SK-N-SH (cell line): Measurements from ENCODE around the gene NRDE2. TPM values are rescaled to one million over a fixed set of nuclear protein-coding genes. Genes with fewer than 3 reads are reported as not detected.

Experiments
- CTCF ChIA-PET: fragments of 300-600, 350-600 bp; formaldehyde crosslinking; extraction: SDS; loops from one replicate; lab custom pipeline; 2021; lab: Yijun Ruan, JAX
- POLR2A ChIA-PET: fragments of 350-600 bp; sonication (Branson Sonifier 250); formaldehyde crosslinking; extraction: SDS; loops from one replicate; lab custom pipeline; 2020; ENCODE audit warnings: antibody characterized with exemption, inconsistent platforms; lab: Yijun Ruan, JAX
- DNase-seq: peaks from one replicate; pipeline ENCODE4 v3.0.0; 2012
- H2AFZ ChIP-seq: fragments of 200-600 bp; sonication (generic); 2 replicates; pipeline ENCODE4 v1.8.1; 2016; ENCODE audit warnings: antibody characterized with exemption, mild to moderate bottlenecking, low read depth
- H3F3A ChIP-seq: fragments of 200-600 bp; sonication (generic); replicated peaks from 2 replicates; pipeline ENCODE3; 2016; ENCODE audit warnings: antibody characterized with exemption, mild to moderate bottlenecking; ENCODE audit not compliant: insufficient read depth
- H3K27ac ChIP-seq, 2 experiments: fragments of 200-500 bp in 1 of 2; fragments of 200-600 bp in 1 of 2; sonication (Bioruptor generic) in 1 of 2; sonication (generic), shearing (Covaris generic) in 1 of 2; 2 replicates each; pipeline versions ENCODE4 v1.5.1 to v1.6.1; 2014 to 2016; ENCODE audit warnings: low read depth in 2 of 2, inconsistent platforms in 1 of 2, low read length in 1 of 2, mild to moderate bottlenecking in 1 of 2, mixed read lengths in 1 of 2
- H3K27me3 ChIP-seq: fragments of 200-600 bp; sonication (generic), shearing (Covaris generic); 2 replicates; pipeline ENCODE4 v1.6.1; 2016; ENCODE audit warnings: mixed run types; ENCODE audit not compliant: insufficient read depth
- H3K36me3 ChIP-seq, 2 experiments: fragments of 200-500 bp in 1 of 2; fragments of 200-600 bp in 1 of 2; sonication (Bioruptor generic) in 1 of 2; sonication (generic) in 1 of 2; replicated peaks in 1 of 2; 2 replicates each; pipeline versions ENCODE3 to v1.5.1; 2014 to 2016; ENCODE audit warnings: low read length in 1 of 2, mild to moderate bottlenecking in 1 of 2; ENCODE audit not compliant: insufficient read depth in 2 of 2, control insufficient read depth in 1 of 2
- H3K4me1 ChIP-seq, 2 experiments: fragments of 200-500 bp in 1 of 2; fragments of 200-600 bp in 1 of 2; sonication (Bioruptor generic) in 1 of 2; sonication (generic), shearing (Covaris generic) in 1 of 2; 2 replicates each; pipeline versions ENCODE4 v1.5.1 to v1.6.1; 2014 to 2016; ENCODE audit warnings: low read depth in 1 of 2, low read length in 1 of 2, mixed run types in 1 of 2; ENCODE audit not compliant: insufficient read depth in 2 of 2, control insufficient read depth in 1 of 2
- H3K4me2 ChIP-seq: fragments of 200-600 bp; sonication (generic), shearing (Covaris generic); 2 replicates; pipeline ENCODE4 v1.6.1; 2017; ENCODE audit warnings: mixed run types
- H3K4me3 ChIP-seq, 2 experiments: fragments of 200-500 bp in 1 of 2; fragments of 200-600 bp in 1 of 2; sonication (Bioruptor generic) in 1 of 2; sonication (generic), shearing (Covaris generic) in 1 of 2; 2 replicates each; pipeline versions ENCODE4 v1.5.1 to v1.8.1; 2014 to 2016; ENCODE audit warnings: low read depth in 2 of 2, inconsistent platforms in 1 of 2, low read length in 1 of 2, mild to moderate bottlenecking in 1 of 2, mixed read lengths in 1 of 2, moderate library complexity in 1 of 2
- H3K79me2 ChIP-seq: fragments of 200-600 bp; sonication (generic); 2 replicates; pipeline ENCODE4 v1.8.1; 2017; ENCODE audit warnings: mild to moderate bottlenecking; ENCODE audit not compliant: insufficient read depth
- H3K9ac ChIP-seq: fragments of 200-600 bp; sonication (generic); 2 replicates; pipeline ENCODE4 v1.6.1; 2017; ENCODE audit warnings: mixed run types
- H3K9me2 ChIP-seq: fragments of 200-600 bp; sonication (generic); 2 replicates; pipeline ENCODE4 v1.6.1; 2017; ENCODE audit warnings: mixed run types
- H3K9me3 ChIP-seq: fragments of 200-600 bp; sonication (generic); 2 replicates; pipeline ENCODE4 v1.6.1; 2017; ENCODE audit warnings: mixed run types, mild to moderate bottlenecking, moderate library complexity
- H4K20me1 ChIP-seq: fragments of 200-600 bp; sonication (generic); 2 replicates; pipeline ENCODE4 v1.6.1; 2017; ENCODE audit warnings: mild to moderate bottlenecking, mixed run types; ENCODE audit not compliant: insufficient read depth
- ELF1 ChIP-seq: IDR thresholded peaks from 2 replicates; pipeline ENCODE4 v1.4.0; 2012
- EZH2phosphoT487 ChIP-seq: fragments of 200-600 bp; sonication (generic); IDR thresholded peaks from 2 replicates; pipeline ENCODE4 v1.6.1; 2017; ENCODE audit warnings: low read depth, mixed run types, mild to moderate bottlenecking, antibody characterized with exemption, moderate library complexity, borderline replicate concordance
- FOSL2 ChIP-seq: IDR thresholded peaks from 2 replicates; pipeline ENCODE4 v1.4.0; 2012; ENCODE audit warnings: low read depth, mild to moderate bottlenecking, moderate library complexity, borderline replicate concordance
- FOXJ3 ChIP-seq: sonication (generic); formaldehyde crosslinking; IDR thresholded peaks from 2 replicates; pipeline ENCODE4 v1.5.1; 2020; ENCODE audit warnings: mild to moderate bottlenecking, missing genetic modification reagents
- GABPA ChIP-seq: IDR thresholded peaks from 2 replicates; pipeline ENCODE4 v1.4.0; 2012; ENCODE audit warnings: low read depth, mild to moderate bottlenecking
- GATA2 ChIP-seq: sonication (generic); formaldehyde crosslinking; IDR thresholded peaks from 2 replicates; pipeline ENCODE4 v1.5.0; 2020; ENCODE audit warnings: mild to moderate bottlenecking, missing genetic modification reagents
- IRF3 ChIP-seq: fragments of 150-350 bp; IDR thresholded peaks from 2 replicates; pipeline ENCODE4 v1.6.1; 2016; ENCODE audit warnings: mild to moderate bottlenecking, low read depth, low read length
- JUND ChIP-seq: IDR thresholded peaks from 2 replicates; pipeline ENCODE4 v1.4.0; 2012
- MAX ChIP-seq: IDR thresholded peaks from 2 replicates; pipeline ENCODE4 v1.4.0; 2012; ENCODE audit warnings: low read depth
- PBX3 ChIP-seq: IDR thresholded peaks from 2 replicates; pipeline ENCODE4; 2012
- POLR2AphosphoS5 ChIP-seq: IDR thresholded peaks from 2 replicates; pipeline ENCODE4 v1.6.1; 2012; ENCODE audit warnings: low read depth, low read length
- RAD21 ChIP-seq: IDR thresholded peaks from 2 replicates; pipeline ENCODE4 v1.6.1; 2012; ENCODE audit warnings: mild to moderate bottlenecking, low read length
- TCF12 ChIP-seq: IDR thresholded peaks from 2 replicates; pipeline ENCODE4 v1.4.0; 2012
- TEAD4 ChIP-seq: IDR thresholded peaks from 2 replicates; pipeline ENCODE4 v1.4.0; 2012; ENCODE audit warnings: mild to moderate bottlenecking, borderline replicate concordance; ENCODE audit not compliant: insufficient read depth
- YY1 ChIP-seq: IDR thresholded peaks from 2 replicates; pipeline ENCODE4 v1.4.0; 2012; ENCODE audit warnings: low read depth, mild to moderate bottlenecking
- ZBTB33 ChIP-seq: IDR thresholded peaks from 2 replicates; pipeline ENCODE4 v1.4.0; 2012; ENCODE audit warnings: low read depth, borderline replicate concordance
- WGBS: methylation state at CpG from one replicate; pipeline ENCODE4 v1.1.6; 2017; ENCODE audit warnings: low lambda C conversion rate; 5-methylcytosine and 5-hydroxymethylcytosine counted together
- polyA plus RNA-seq, 3 experiments: library from polyadenylated mRNA; depleted of rRNA; stranded (reverse); fragments of >200 nt; gene quantifications; 2 replicates each; pipeline ENCODE4 v1.2.3, GENCODE V29; 2012

The NRDE2 gene
- polyA plus RNA-seq, 1 of the 3 experiments (the other 2 are of a cell fraction): 11.3 TPM

GRCh38 chr14:90274019-90274418 lies 57.7 kb downstream of the NRDE2 start:
- Histone ChIP-seq H3K79me2 (no peaks in the 10 kb centered on the region), H3K9me3 (no peaks in the 10 kb centered on the region), H3K4me1 (0 out of 4 replicates have a peak, but pooled peaks cover 0 to 8% of the 10 kb centered on the region in 2 experiments), H3K9ac (no peak overlapping the region), H3K4me3 (no peak overlapping the region), H3F3A (peaks cover 33% of the 10 kb centered on the region), H3K27me3 (no peaks in the 10 kb centered on the region), H3K27ac (no peak overlapping the region), H3K9me2 (no peaks in the 10 kb centered on the region), H3K36me3 (peaks cover 39 to 59% of the 10 kb centered on the region in 2 experiments), H2AFZ (no peak overlapping the region), H4K20me1 (no peaks in the 10 kb centered on the region), H3K4me2 (no peak overlapping the region)
- CTCF ChIA-PET: interaction anchor here (1.6 kb wide), 1 partner anchor 24 kb away, joined by 3 read pairs; no protein-coding TSS in a partner anchor
- peak; percentile 52 for DNase-seq
- 69% methylated on average over 7 of the region's 9 CpGs for WGBS
- POLR2A ChIA-PET: no interaction called here
- TF ChIP-seq FOXJ3 (CRISPR knock-in tag): no peak
- no peak for TF ChIP-seq MAX
- no peak for TF ChIP-seq POLR2AphosphoS5
- TF ChIP-seq JUND: no peak
- TF ChIP-seq TEAD4: no peak
- TF ChIP-seq GABPA: no peak
- no peak for TF ChIP-seq FOSL2

- no peaks in the 10 kb centered on the region for H3K79me2 ChIP-seq
- no peaks in the 10 kb centered on the region for H4K20me1 ChIP-seq
- ChIA-PET POLR2A (no interaction called here), CTCF (interaction anchor here (1.0 to 1.6 kb wide), 2 partner anchors 8 to 25 kb away, joined by 3 read pairs; no protein-coding TSS in a partner anchor)
- 0 out of 4 replicates have a peak, but pooled peaks cover 0 to 8% of the 10 kb centered on the region in 2 experiments for H3K4me1 ChIP-seq
- H3K9me3 ChIP-seq: no peaks in the 10 kb centered on the region
- H3F3A ChIP-seq: peaks cover 33% of the 10 kb centered on the region
- TF ChIP-seq JUND: no peak
- TF ChIP-seq POLR2AphosphoS5: no peak
- no peak for TF ChIP-seq EZH2phosphoT487
- TF ChIP-seq TCF12: no peak
- TF ChIP-seq IRF3: no peak
- no peak for TF ChIP-seq TEAD4
- no peak for TF ChIP-seq YY1
- no peak for TF ChIP-seq FOSL2
- TF ChIP-seq MAX: no peak
- no peak for TF ChIP-seq PBX3
- TF ChIP-seq ZBTB33: no peak
- TF ChIP-seq GATA2: no peak
- TF ChIP-seq RAD21: no peak
- no peak for TF ChIP-seq ELF1
- no peak overlapping the region for H3K9ac ChIP-seq
- peaks cover 44 to 59% of the 10 kb centered on the region in 2 experiments for H3K36me3 ChIP-seq
- DNase-seq: no peak
- H3K27ac ChIP-seq: no peak overlapping the region
- no peak overlapping the region for H3K4me3 ChIP-seq
- WGBS: 92% methylated on average over 8 of the region's 8 CpGs
- no peaks in the 10 kb centered on the region for H3K9me2 ChIP-seq
- no peak overlapping the region for H2AFZ ChIP-seq
- H3K4me2 ChIP-seq: no peak overlapping the region
- H3K27me3 ChIP-seq: no peaks in the 10 kb centered on the region
Measured at GRCh38 chr14:90273532-90273931, 58.2 kb downstream of the NRDE2 start.
